Measurements from ENCODE around the gene OR11A1. TPM values are rescaled to one million over a fixed set of nuclear protein-coding genes. Genes with fewer than 3 reads are reported as not detected.

The OR11A1 gene
- total RNA-seq, 1 donor from 2014 or later: not detected

- intact Hi-C loops (cut with DNase I): no loop called here
- TF ChIP-seq CTCF (IDR thresholded peaks at IDR 0.05): no peak
These were observed 26.3 kb upstream of the OR11A1 start for GRCh38 chr6:29483186-29483585.

GRCh38 chr6:29479560-29479959, 22.7 kb upstream of the OR11A1 start:
- DNase-seq (no peak), ATAC-seq (no peak)
- intact Hi-C loops (cut with DNase I): no loop called here
- H3K4me3 ChIP-seq: no peak overlapping the region
- no peak overlapping the region for H3K27ac ChIP-seq
- H3K9me3 ChIP-seq: no peaks in the 10 kb centered on the region
- H3K27me3 ChIP-seq: no peaks in the 10 kb centered on the region
- TF ChIP-seq CTCF (IDR thresholded peaks at IDR 0.05): no peak
- H3K36me3 ChIP-seq: no peaks in the 10 kb centered on the region
- no peaks in the 10 kb centered on the region for H3K4me1 ChIP-seq

More at GRCh38 chr6:29483186-29483585, 26.3 kb upstream of the OR11A1 start:
- ATAC-seq: no peak
- H3K36me3 ChIP-seq: no peaks in the 10 kb centered on the region
- no peak overlapping the region for H3K27ac ChIP-seq
- H3K4me1 ChIP-seq: no peaks in the 10 kb centered on the region
- no peaks in the 10 kb centered on the region for H3K9me3 ChIP-seq
- no peaks in the 10 kb centered on the region for H3K27me3 ChIP-seq
- H3K4me3 ChIP-seq: no peak overlapping the region
- DNase-seq: no peak

- Histone ChIP-seq H3K4me3 (no peak overlapping the region), H3K27ac (no peak overlapping the region), H3K4me1 (no peaks in the 10 kb centered on the region), H3K27me3 (no peaks in the 10 kb centered on the region), H3K36me3 (no peaks in the 10 kb centered on the region), H3K9me3 (no peaks in the 10 kb centered on the region)
- ATAC-seq (no peak), DNase-seq (no peak)
- TF ChIP-seq CTCF (IDR thresholded peaks at IDR 0.05): no peak
- intact Hi-C loops (cut with DNase I): no loop called here
These were observed 21.9 kb upstream of the OR11A1 start for GRCh38 chr6:29478740-29479139.

- Histone ChIP-seq H3K9me3 (no peaks in the 10 kb centered on the region), H3K27me3 (no peaks in the 10 kb centered on the region), H3K36me3 (no peaks in the 10 kb centered on the region), H3K4me1 (no peaks in the 10 kb centered on the region), H3K27ac (no peak overlapping the region), H3K4me3 (no peak overlapping the region)
- ATAC-seq (no peak), DNase-seq (no peak)
- TF ChIP-seq CTCF (IDR thresholded peaks at IDR 0.05): no peak
- intact Hi-C loops (cut with DNase I): no loop called here
These were observed 21.1 kb upstream of the OR11A1 start for GRCh38 chr6:29477923-29478450.

GRCh38 chr6:29474996-29475395, 18.1 kb upstream of the OR11A1 start:
- Histone ChIP-seq H3K27me3 (no peaks in the 10 kb centered on the region), H3K36me3 (no peaks in the 10 kb centered on the region), H3K27ac (no peak overlapping the region), H3K4me1 (no peaks in the 10 kb centered on the region), H3K9me3 (no peaks in the 10 kb centered on the region), H3K4me3 (no peak overlapping the region)
- DNase-seq (no peak), ATAC-seq (no peak)
- intact Hi-C loops (cut with DNase I): no loop called here
- TF ChIP-seq CTCF (IDR thresholded peaks at IDR 0.05): no peak

GRCh38 chr6:29466241-29466640, 9.4 kb upstream of the OR11A1 start:
- Histone ChIP-seq H3K36me3 (no peaks in the 10 kb centered on the region), H3K4me1 (no peaks in the 10 kb centered on the region), H3K27ac (no peak overlapping the region), H3K27me3 (no peaks in the 10 kb centered on the region), H3K9me3 (no peaks in the 10 kb centered on the region), H3K4me3 (no peak overlapping the region)
- TF ChIP-seq CTCF (IDR thresholded peaks at IDR 0.05): no peak
- DNase-seq: no peak
- ATAC-seq: no peak
- intact Hi-C loops (cut with DNase I): no loop called here

All from upper lobe of right lung (tissue), 1 donor.